Suppressor macrophage (primary cell): ENCODE measurements around the gene FAM81A.

Experiments
- DNase-seq, 4 experiments: peaks; one replicate each; pipeline ENCODE4 v3.0.0-alpha.2; 2020 to 2022

Gene FAM81A

DNA sequence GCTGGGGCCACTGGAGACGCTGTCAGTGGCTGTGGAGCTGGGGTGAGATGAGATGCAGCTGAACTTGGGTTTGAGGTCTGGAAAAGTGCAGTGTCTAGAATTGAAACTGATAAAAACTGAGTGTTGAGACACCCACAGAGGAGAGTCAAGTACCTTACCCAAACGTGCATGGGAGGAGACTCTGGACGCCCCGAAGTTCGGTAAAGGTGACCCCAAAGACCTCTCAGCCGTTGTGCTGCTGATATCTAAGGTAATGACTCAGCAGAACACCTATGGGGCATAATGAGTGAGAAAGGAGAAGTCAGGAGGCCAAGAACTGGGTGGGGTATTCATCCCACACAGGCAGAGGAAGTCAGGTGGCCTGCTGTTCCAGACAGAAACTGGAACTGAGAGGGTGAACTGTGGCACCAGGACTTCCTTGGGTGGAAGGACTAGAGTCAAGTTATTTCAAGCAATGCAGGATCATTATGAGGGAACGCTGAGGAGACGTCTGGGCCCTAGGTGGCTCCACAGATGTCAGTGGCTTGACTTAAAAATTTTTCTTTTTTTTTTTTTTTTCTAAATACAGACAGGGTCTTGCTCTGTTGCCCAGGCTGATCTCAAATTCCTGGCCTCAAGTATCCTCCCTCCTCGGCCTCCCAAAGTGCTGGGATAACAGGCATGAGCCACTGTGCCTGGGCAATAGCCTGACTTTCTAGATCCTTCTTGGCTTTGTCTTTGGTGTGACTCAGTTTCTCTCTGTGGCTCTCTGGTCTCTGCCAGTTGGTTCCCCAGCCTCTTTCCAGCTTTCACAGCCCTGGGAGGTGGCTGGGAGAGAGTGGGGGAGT lies 105.9 kb downstream of the FAM81A start:
- DNase-seq = peak; percentile 13 to 60 (median 53)

DNA sequence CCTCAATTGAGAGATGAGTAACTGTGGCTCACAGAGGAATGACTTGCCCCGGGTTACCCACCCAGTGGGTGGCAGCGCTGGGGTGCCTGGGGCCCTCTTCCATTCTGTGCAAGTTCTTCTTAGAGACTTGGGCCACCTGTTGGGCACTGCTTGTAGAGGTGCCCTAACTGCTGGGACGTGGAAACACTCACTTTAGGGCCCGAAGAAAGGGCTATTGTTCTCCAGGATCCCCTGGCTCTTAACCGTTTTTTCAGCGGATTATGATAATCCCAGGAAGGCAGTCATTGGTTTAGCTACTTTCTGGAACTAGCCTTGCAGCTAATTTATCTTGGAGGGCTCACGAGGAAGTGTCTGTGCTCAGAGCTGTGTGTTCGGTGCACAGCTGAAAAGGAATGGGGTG lies 107.6 kb downstream of the FAM81A start:
- no peak for DNase-seq

DNA sequence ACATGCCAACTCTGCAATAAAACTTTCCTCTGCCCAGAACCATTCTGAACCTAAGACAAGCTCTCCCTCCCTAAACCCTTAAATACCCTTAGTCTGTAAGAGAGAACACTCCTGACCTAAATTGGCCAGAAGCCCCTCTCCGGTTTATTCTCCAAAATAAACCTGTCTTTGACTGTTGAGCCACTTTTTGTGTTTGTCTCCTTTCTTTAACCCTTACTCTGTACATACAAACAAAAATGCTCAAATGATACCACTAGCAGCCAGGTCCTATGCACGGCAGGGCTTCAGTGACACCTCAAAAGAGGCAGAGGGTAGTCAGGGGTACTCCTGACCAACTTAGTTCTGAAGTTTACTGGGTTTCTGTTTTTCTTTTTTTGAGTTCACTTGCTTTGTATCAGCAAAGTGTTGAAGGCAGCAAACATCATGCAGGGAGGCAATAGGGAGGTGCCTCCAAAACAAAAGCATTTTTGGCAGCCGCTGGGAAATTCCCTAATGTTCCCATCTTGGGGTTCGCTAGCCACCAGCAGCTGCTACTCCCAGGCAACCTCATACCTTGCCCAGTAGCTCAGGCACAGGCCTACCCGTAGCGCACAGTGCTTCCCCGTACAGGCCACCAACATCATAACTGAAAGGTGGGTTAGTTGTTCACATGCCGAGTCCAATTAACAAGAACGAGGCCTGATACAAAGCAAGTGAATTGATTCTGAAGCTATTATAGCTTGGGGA lies 110.7 kb downstream of the FAM81A start:
- no peak for DNase-seq

DNA sequence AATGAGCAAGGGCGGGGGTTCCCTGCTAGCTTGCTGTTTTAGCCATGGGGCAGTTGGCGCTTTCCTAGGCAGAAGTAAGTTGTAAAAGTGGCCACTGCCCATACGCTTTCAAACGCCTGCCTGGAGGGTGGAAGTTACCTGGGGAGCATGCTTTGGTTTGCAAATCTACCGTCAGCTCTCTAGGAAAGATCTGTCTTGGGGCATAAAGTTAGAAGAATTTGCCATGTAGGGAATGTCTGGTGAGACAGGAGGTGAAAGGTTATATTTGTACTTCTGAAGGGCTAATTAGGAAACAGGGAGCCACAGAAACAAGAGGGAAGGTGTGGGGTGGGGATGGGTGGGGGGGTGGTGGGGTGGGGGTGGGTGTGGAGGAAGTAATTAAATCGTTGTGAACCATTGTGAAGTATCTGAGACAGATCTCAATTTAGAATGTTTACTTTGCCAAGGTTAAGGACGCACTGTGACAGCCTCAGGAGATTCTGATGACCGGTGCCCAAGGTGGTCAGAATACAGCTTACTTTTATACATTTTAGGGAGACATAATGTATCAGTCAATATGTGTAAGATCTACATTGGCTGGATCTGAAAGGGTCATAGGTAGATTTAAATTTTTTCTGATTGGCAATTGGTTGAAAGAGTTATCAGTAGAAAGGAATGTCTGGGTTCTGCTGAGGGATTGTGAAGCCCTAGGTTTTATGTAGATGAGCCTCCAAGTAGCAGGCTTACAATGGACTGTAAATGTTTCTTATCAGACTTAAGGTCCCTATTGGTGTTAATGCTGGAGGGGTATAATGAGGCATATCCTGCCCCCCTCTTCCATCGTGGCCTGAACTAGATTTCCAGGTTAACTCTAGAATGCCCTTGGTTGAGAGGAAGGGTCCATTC lies 111.6 kb downstream of the FAM81A start:
- no peak for DNase-seq

DNA sequence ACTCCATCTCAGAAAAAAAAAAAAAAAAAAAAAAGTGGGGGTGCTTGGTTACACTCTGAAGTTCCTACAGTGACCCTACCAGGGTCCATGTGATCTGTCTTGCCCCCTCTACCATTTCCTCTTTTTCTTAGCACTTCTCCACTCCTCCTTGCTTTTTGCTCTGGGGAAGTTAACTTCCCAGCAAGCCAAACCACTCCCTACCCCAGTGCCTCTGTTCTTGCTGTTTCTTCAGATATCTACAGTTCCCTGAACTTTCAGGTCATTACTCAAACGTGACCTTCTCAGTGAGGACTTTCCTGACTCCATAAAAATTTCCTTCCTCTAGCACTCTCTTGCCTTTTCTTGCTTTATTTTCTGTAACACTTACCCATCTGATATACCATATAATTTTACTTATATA lies 112.5 kb downstream of the FAM81A start:
- peak; percentile 57 to 82 (median 79) for DNase-seq

DNA sequence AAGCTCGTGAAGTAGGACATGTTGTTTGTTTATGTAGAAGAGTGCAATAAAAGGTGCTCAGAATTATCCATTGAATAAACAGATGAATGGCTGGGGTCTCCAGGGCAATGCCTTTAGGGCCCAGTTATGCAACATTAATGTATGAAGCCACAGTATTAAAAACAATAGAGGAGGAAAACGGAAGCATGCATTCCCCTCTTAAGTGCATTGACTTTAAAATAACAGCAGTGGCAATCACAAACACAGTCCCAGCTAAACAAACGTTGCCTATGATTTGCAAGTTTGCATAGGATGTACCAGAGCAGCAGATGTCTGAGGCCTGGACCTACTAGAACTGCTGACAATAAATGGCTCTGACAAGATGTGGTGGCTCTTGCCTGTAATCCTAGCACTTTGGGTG lies 113.0 kb downstream of the FAM81A start:
- no peak for DNase-seq

DNA sequence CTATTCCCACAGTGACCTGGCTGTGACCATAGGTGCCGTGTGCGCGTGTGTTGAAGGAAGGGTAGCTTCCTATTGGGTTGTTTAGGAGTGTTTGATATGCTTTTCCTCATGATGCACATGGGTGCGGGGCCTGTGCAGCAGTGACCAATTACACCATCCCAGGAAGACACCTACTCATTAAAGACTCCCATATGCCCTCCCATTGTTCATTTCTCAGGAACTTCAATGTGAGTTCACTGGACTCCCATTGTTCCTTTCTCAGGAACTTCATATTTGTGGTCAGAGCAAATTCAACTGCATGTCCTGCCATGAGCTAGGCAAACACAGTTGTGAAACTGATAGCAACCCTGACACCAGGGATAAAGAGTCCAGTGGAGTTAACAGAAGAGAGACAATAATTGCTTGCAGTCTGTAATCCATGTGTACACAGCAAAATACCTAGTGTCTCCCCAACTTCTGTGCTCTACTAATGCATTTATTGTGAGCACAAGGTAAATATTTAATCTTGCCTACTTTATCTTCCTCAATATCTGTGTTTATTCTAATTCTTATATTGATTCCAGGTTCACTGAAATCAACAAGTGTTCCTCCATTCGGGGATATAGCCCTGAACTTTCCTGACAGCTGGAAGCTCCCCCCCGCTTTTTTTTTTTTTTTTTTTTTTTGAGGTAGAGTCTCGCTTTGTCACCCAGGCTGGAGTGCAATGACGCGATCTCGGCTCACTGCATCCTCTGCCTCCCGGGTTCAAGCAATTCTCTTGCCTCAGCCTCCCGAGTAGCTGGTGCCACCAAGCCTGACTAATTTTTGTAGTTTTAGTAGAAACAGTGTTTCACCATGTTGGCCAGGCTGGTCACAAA lies 116.1 kb downstream of the FAM81A start:
- DNase-seq = peak in 1 of 4 experiments; percentile 9

DNA sequence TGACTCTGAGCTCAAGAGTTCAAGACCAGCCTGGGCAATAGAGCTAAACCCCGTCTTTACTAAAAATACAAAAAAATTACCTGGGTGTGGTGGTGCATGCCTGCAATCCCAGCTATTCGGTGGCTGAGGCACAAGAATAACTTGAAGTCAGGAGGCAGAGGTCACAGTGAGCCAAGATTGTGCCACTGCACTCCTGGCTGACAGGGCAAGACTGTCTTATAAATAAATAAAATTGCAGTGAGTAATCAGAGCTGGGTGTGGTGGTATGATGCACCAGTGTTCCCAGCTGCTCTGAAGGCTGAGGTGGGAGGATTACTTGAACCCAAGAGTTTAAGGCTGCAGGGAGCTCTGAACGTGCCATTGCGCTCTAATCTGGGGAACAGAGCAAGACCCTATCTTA lies 117.7 kb downstream of the FAM81A start:
- no peak for DNase-seq

DNA sequence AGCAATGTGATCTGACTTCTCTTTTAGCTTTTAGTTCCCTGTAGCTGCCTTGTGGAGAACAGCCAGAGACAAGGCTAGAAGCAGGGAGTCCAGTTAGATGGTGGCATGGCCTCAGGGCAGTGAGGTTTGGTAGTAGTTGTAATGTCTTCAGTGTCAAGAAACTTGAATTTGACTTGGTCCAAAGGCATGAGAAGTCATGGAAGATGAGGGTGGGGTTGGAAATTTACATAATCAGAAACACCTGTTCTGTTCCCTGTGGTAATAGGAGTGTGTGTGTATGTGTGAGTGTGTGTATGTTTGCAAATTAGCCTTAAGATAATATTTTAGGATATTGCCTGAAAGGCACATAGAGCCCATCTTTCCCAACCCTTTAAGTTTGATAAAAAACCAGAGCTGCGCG lies 118.4 kb downstream of the FAM81A start:
- no peak for DNase-seq

DNA sequence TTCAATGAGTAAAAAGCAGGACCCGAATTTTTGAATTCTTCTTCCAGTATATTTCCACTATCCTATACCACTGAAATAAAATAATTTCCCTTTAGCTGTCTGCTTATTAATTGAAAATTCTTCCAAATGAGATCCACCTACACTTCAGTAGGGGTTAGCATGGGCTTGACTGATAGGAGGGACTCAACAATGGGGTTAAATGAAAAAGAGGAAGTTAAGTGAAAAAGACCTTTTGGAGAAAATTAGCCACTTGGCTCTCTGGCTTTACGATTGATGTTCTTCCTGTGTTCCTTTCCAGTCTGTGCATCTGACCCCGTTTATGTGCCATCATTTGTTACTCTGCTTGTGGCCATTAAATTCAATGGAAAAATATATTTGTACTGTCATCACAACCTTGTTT lies 119.6 kb downstream of the FAM81A start:
- peak in 1 of 4 experiments; percentile 15 for DNase-seq

DNA sequence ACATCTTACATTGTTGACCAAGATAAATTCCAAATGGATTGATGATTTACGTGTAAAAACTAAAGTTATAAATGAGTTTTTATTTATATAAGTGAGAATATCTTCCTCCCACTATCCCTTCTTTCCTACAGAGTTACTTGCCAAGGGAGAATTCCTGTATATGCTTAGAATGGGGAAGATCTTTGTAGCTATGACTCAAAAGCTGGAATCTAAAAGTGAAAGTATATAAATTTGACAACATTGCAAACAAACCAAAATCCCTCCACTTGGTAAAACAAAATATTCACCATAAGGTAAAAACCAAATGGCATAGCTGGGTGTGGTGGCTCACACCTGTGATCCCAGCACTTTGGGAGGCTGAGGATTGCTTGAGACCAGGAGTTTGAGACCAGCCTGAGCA lies 120.9 kb downstream of the FAM81A start:
- DNase-seq = peak in 1 of 4 experiments; percentile 19

DNA sequence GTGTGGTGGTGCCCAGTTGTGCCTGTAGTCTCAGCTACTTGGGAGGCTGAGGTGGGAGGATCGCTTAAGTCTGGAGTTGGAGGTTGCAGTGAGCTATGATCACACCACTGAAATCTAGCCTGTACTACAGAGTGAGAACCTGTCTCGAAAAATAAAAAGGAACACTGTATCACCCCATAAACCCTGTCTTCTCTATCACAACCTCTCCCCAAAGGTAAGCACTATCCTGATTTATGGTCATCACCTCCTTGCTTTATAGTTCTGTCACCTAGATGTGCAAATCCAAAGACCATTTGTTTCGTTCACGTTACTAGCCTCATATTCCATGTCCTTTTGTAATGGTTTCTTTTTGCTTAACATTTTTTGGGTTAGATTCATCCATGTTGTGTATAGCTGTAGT lies 123.6 kb downstream of the FAM81A start:
- no peak for DNase-seq

DNA sequence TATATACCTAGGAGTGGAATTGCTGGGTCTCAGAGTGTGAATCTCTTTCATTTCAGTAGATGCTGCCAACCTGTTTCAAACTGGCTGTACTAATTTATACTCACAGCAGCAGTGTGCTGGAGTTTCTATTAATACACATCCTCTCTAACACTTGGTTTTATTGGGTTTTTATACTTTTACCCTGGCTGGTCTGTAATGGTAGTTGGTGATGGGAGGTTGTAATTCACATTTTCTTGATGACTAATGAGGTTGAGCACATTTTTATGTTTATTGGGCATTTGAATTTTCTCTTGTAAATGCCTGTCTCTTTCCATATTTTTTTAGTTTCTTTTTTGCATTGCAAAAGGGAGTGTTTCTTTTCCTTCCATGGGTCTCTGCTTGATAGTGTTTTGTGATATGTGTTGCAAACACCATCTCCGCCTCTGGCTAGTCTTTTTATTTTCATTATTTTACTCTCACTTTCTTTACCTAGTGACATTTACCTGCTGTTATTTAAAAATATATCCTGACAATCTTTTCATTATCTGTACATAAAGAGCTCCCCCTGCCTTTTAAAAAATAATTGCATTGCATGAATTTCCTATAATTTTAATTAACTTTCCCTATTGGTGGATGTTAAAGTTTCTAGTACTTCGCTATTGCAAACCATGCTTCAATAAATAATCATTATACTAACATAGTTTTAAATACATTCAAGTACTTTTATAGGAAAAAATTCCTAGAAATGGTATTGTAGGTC lies 124.6 kb downstream of the FAM81A start:
- DNase-seq = no peak

DNA sequence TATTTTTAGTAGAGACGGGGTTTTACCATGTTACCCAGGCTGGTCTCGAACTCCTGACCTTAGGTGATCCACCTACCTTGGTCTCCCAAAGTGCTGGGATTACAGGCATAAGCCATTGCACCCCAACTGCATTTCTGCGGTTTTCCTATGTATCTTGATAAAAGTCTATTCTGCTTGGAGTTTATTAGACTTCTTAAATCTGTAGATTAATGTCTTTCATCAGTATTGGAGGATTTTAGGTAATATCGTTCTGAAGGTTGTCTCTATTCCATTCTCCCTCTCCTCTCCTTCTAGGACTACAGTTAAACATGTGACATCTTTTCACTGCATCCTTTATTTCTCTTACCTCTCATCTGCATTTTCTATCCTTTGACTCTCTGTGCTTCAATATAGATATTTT lies 127.3 kb downstream of the FAM81A start:
- no peak for DNase-seq

DNA sequence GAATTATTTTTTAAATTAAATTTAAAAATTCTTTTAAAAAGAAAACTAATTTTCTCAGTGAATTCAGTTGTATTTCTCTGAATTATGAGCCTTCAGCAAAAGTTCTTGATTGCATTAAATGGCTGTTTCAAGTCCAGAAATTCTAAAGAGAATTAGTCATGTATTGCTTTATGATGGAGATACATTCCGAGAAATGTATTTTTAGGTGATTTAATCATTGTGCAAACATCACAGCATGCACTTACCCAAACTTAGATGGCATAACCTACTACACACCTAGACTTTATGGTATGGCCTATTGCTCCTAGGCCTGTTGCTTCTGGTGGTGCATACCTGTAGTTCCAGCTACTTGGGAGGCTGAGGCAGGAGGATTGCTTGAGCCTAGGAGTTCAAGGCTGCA lies 129.3 kb downstream of the FAM81A start:
- DNase-seq = no peak

DNA sequence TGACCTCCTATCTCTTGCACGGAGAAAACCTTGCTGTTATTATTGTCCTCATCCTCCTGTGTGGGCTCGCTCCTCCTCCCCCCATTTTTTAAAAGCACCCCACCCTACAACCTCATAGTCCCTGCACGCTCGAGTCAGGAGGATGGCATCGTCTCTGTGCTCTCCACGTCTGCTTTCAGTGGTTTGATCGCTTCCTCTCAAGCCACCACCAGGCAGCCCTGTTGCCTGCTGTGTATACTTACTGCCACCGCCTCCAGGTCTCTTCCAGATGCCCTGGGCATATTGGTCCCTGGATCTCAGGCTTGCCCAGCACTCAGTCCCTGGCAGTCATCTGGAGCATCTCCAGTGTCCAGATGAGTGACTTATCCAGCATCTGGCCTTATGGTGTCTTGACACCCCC lies 131.5 kb downstream of the FAM81A start:
- DNase-seq = no peak

DNA sequence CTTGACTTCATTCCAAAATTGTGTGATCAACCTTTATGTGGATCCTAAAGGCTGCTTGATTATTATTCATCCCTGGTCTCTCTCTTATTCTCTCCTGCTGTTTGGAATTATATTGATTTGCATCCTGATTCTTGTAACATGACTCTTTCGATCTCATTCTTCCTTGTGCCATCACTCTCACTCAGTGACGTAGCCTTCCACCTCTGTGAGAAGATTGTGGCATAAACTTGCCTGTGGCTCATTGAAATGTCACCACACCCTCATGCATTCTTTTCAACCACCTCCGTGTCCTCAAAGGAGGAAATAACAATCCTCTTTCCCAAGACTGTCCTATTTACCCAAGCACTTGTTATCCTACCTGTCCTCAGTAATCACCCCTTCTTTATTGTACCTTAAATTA lies 132.3 kb downstream of the FAM81A start:
- no peak for DNase-seq

DNA sequence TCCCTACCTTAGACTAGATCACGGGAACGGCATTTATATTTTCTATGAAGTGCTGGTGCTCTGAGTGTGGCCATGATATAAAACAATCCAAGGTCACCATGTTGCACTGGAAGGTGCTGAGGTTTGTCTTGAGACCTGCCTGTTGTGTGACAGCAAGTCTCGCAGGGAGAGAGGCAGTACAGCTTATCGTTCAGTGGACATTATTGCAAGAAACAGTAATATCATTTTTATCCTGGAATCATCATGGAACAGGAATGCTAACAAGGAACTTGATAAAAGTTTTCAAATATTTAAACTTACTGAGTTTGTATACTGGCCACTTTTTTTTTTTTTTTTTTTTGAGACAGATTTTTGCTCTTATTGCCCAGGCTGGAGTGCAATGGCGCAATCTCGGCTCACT lies 133.6 kb downstream of the FAM81A start:
- DNase-seq = no peak
